Medulla oblongata (tissue), 1 donor: ENCODE data around the gene SUCNR1.
"Not testable (repeated sequence)": the region's sequence is repeated elsewhere in the genome, so short reads cannot be mapped to it uniquely, and the experiment has no call there.

Experiments used
- DNase-seq: peaks from one replicate; pipeline ENCODE4 v3.0.0-alpha.2; 2015; ENCODE audit errors: extremely low spot score

The SUCNR1 gene, protein sequence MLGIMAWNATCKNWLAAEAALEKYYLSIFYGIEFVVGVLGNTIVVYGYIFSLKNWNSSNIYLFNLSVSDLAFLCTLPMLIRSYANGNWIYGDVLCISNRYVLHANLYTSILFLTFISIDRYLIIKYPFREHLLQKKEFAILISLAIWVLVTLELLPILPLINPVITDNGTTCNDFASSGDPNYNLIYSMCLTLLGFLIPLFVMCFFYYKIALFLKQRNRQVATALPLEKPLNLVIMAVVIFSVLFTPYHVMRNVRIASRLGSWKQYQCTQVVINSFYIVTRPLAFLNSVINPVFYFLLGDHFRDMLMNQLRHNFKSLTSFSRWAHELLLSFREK

GRCh38 chr3:151873398-151873797, at the start of gene SUCNR1:
Gene SUCNR1, plus strand, starts transcription at chr3:151873643. Its CDS starts 6,250 bp downstream, at chr3:151879893.
- DNase-seq = no peak

DNA sequence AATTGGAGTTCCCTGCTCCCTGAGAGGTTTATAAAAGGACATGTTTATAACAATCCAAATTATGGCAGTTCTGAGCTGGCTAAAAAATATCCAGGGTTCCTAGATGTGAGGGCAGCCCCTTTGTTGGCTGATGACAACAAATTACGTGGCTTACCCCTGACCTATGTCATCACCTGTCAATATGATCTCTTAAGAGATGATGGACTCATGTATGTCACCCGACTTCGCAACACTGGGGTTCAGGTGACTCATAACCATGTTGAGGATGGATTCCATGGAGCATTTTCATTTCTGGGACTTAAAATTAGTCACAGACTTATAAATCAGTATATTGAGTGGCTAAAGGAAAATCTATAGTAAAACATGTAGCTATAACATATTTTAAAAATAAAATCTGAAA, 45.6 kb upstream of the SUCNR1 start:
- no peak for DNase-seq

GRCh38 chr3:151835751-151836525, 37.5 kb upstream of the SUCNR1 start:
- no peak for DNase-seq

- DNase-seq = peak; percentile 10
Observed at GRCh38 chr3:151837057-151837456, 36.4 kb upstream of the SUCNR1 start.

DNA sequence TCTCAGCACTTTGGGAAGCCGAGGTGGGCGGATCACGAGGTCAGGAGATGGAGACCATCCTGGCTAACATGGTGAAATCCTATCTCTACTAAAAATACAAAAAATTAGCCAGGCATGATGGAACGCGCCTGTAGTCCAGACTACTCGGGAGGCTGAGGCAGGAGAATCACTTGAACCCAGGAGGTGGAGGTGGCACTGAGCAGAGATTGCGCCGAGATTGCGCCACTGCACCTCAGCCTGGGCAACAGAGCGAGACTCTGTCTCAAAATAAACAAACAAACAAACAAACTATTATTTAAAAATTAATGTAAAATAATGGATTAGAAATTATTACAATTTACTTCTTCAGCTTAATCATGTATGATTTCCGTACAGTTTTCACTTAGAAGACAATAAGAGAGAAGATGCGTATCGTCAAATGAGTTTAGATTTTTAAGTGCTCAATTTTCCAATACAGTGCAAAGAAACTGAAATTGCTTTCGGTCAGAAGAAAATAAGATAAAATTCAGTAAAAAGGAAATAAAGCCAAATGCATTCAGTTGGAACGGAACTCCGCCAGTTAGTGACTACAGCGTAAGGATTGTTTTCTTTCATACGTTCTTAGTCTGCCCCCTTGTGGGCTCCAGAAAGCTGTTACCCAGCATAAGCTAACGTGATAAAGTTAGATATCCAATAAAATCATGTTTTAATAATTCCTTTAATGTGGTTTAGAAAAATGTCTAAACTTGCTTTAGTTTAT, 34.7 kb upstream of the SUCNR1 start:
- peak; percentile 92 for DNase-seq

DNA sequence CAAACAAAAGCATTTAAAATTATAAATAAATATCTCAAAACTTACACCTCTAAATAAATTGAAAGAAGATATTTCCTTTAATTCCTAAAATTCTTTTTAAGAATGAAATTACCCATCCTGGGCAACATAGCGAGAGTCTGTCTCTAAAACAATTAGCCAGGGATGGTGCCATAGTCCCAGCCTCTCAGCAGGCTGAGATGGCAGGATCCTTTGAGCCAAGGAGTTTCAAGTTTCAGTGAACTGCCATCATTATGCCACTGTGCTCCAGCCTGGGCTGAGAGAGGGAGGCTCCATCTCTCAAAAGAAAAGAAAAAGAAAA, 34.2 kb upstream of the SUCNR1 start:
- no peak for DNase-seq

DNA sequence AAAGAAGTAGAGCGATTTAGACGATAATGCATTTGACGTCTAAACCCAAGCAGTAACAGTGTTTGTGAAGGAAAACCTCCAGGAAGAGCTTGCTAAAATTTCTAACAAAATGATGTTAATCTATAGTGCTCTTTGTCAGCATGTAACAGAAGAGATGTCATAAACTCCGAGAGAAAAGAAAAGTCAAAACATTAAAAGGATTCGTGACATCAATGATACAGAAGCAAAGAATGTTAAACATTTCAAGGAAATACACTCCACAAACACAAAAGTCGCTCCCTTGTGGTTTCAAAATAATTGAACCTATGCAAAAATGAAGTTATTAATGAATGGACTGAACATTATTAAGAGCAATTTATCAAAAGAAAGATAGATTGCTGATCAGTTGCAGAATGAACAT, 31.6 kb upstream of the SUCNR1 start:
- no peak for DNase-seq

GRCh38 chr3:151843275-151843674, 30.2 kb upstream of the SUCNR1 start:
- no peak for DNase-seq

GRCh38 chr3:151845306-151845905, 28.0 kb upstream of the SUCNR1 start:
- no peak for DNase-seq

DNA sequence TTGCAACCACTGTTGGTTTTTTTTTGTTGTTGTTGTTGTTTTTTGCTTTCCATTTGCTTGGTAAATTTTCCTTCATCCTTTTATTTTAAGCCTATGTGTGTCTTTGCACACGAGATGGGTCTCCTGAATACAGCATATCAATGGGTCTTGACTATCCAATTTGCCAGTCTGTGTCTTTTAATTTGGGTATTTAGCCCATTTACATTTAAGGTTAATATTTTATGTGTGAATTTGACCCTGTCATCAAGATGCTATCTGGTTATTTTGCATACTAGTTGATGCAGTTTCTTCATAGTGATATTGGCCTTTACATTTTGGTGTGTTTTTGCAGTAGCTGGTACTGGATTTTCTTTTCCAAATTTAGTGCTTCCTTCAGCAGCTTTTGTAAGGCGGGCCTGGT, 23.4 kb upstream of the SUCNR1 start:
- not testable (repeated sequence) for DNase-seq

- DNase-seq = no peak
Observed at GRCh38 chr3:151852074-151852811, 21.2 kb upstream of the SUCNR1 start.

GRCh38 chr3:151856118-151856517, 17.3 kb upstream of the SUCNR1 start:
- no peak for DNase-seq

DNA sequence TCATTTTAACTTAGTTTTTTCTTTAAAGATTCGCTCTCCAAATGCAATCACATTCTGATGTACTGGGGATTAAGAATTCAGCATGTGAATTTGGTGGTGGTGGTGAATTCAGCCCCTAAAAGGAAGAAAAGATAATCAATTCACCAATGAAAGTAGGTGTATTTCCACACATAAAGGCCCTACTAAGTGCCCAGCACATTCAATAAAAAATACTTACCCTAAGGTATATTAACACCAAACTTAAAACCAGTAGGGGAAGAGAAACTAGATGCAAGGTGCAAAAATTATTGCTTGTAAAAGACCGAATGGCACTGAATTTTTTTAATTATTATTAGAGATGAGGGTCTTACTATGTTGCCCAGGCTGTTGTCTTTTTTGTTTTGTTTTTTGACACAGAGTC, 16.8 kb upstream of the SUCNR1 start:
- no peak for DNase-seq

GRCh38 chr3:151859233-151859673, 14.2 kb upstream of the SUCNR1 start:
- no peak for DNase-seq

DNA sequence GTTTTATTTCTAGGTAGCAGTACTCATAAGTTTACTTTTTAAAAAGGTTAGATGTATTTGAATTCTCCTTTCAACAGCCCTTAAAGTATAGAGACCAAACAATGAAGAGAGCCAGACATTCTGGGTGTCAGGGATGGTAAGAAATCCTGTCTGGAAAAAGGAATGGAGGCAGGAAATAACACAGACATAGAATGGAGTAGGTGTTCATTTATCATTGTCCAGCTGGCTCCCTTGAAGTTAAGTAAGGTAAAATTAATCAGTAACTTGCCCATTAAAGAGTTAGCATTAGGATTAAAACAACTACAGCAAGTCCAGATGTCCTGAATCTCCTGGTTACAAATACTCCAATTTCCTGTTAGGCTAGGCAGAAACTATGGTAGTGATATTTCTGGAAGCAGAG, 13.5 kb upstream of the SUCNR1 start:
- DNase-seq = no peak

GRCh38 chr3:151863611-151864010, 9.8 kb upstream of the SUCNR1 start:
- no peak for DNase-seq

- no peak for DNase-seq
Observed at GRCh38 chr3:151864423-151865101, 8.9 kb upstream of the SUCNR1 start.

DNA sequence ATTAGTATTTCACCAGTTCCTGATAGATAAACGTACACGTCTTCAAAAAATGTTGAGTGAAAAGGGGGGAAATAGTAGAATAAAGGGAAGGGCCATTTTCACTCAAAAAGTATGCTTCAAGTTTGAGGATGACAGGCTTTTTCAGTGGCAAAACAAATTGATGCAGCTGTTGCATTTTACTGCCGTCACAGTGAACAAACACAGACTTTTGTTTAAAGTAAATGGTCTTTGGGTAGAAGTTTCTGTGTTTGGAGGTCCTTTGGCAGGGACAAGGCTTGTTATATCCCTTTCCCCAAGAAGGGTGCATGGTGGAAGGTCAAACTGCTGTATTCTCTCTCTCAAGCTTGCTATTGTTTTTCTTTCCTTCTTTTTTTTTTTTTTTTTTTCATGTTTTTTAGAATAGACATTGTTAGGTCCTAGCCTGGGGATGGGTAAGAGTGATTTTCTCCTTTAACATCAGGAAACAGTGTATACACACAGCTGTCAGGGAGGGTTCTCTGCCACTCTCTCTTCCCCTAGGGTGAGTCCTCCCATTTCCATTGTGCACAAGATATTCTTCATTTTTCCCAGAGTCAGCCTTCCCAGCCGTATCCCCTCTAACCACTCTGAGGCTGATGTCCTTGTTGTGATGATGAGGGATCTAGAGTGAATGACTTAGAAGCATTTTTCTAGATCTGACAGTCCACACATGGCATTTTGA, 6.6 kb upstream of the SUCNR1 start:
- DNase-seq = no peak

GRCh38 chr3:151867666-151868065, 5.8 kb upstream of the SUCNR1 start:
- DNase-seq = no peak

GRCh38 chr3:151869181-151869580, 4.3 kb upstream of the SUCNR1 start:
- DNase-seq = no peak
